Measurements from ENCODE around the gene KLHL22. TPM values are rescaled to one million over a fixed set of nuclear protein-coding genes. Genes with fewer than 3 reads are reported as not detected.
A peak's percentile ranks its signal among the peaks of the same experiment; 100 is the strongest.

KLHL22 gene
- total RNA-seq, 2 donors from 2014 or later = 45.1 to 51.3 TPM

- TF ChIP-seq, protein P1, sequence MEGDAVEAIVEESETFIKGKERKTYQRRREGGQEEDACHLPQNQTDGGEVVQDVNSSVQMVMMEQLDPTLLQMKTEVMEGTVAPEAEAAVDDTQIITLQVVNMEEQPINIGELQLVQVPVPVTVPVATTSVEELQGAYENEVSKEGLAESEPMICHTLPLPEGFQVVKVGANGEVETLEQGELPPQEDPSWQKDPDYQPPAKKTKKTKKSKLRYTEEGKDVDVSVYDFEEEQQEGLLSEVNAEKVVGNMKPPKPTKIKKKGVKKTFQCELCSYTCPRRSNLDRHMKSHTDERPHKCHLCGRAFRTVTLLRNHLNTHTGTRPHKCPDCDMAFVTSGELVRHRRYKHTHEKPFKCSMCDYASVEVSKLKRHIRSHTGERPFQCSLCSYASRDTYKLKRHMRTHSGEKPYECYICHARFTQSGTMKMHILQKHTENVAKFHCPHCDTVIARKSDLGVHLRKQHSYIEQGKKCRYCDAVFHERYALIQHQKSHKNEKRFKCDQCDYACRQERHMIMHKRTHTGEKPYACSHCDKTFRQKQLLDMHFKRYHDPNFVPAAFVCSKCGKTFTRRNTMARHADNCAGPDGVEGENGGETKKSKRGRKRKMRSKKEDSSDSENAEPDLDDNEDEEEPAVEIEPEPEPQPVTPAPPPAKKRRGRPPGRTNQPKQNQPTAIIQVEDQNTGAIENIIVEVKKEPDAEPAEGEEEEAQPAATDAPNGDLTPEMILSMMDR (IDR thresholded peaks at IDR 0.05) = no peak
- TF ChIP-seq POLR2AphosphoS5 (IDR thresholded peaks at IDR 0.05) (no peak), POLR2A (IDR thresholded peaks at IDR 0.05) (no peak)
- no peak for DNase-seq (ENCODE audit: low spot score)
- Histone ChIP-seq H3K4me3 (no peak overlapping the region), H3K9me3 (no peaks in the 10 kb centered on the region), H3K4me1 (replicated peaks) (peaks cover 15% of the 10 kb centered on the region), H3K36me3 (no peaks in the 10 kb centered on the region), H3K27ac (no peak overlapping the region), H3K27me3 (replicated peaks; ENCODE audit: insufficient read depth) (no peaks in the 10 kb centered on the region)
- WGBS = 75% methylated on average over 4 of the region's 4 CpGs
- intact Hi-C loops (cut with DNase I) = no loop called here
Observed at GRCh38 chr22:20511578-20512229, 16.1 kb upstream of the KLHL22 start.

GRCh38 chr22:20510811-20511577 is 15.4 kb upstream of the KLHL22 start:
- intact Hi-C loops (cut with DNase I) = no loop called here
- no peak overlapping the region for H3K4me3 ChIP-seq

GRCh38 chr22:20509344-20510047 is 13.9 kb upstream of the KLHL22 start:
- intact Hi-C loops (cut with DNase I) = loop anchor here (5.0 kb wide), 1 partner anchor 43 kb away; no protein-coding TSS in a partner anchor
- TF ChIP-seq POLR2AphosphoS5 (IDR thresholded peaks at IDR 0.05) = peak; percentile 54
- TF ChIP-seq POLR2A (IDR thresholded peaks at IDR 0.05) = no peak
- H3K27me3 ChIP-seq (replicated peaks; ENCODE audit: insufficient read depth) = no peaks in the 10 kb centered on the region
- DNase-seq (ENCODE audit: low spot score) = peak; percentile 67
- no peaks in the 10 kb centered on the region for H3K36me3 ChIP-seq
- no peaks in the 10 kb centered on the region for H3K9me3 ChIP-seq
- 16% methylated on average over 7 of the region's 7 CpGs for WGBS
- peak overlapping the region; percentile 93 to 94 for H3K27ac ChIP-seq
- peaks cover 15% of the 10 kb centered on the region for H3K4me1 ChIP-seq (replicated peaks)
- peak overlapping the region in 1 of 2 donors; percentile 92 for H3K4me3 ChIP-seq

More at GRCh38 chr22:20510811-20511577, 15.4 kb upstream of the KLHL22 start:
- peak overlapping the region in 1 of 2 donors; percentile 94 for H3K27ac ChIP-seq
- WGBS = 66% methylated on average over 10 of the region's 10 CpGs
- H3K4me1 ChIP-seq (replicated peaks) = peaks cover 15% of the 10 kb centered on the region
- no peaks in the 10 kb centered on the region for H3K27me3 ChIP-seq (replicated peaks; ENCODE audit: insufficient read depth)
- H3K9me3 ChIP-seq = no peaks in the 10 kb centered on the region
- TF ChIP-seq POLR2A (IDR thresholded peaks at IDR 0.05) (no peak), POLR2AphosphoS5 (IDR thresholded peaks at IDR 0.05) (no peak)
- TF ChIP-seq, protein P1 (IDR thresholded peaks at IDR 0.05) = no peak
- H3K36me3 ChIP-seq = no peaks in the 10 kb centered on the region
- no peak for DNase-seq (ENCODE audit: low spot score)

DNA sequence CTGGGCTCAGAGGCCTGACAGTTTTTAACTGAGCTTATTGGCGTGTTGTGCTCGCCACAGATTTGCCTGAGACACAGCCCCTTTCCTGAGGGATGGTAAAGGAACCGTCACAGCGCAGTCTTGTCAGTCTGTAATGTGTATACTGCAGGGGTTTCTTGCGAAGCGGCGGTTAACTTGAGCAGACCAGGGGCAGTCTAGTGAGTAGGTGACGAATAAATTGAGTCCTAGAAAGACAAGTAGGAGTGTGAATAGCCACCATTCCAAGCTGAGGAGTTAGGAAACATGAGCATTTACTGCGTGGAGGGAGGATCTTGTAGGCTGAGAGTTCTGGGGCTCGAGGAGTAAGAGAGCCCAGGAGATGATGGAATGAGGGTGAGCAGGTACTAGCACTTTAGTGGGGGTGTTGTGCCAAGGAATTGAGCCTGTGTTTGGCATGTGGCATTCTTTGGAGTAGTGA is 13.2 kb upstream of the KLHL22 start:
- intact Hi-C loops (cut with DNase I) = loop anchor here (5.0 kb wide), 1 partner anchor 43 kb away; no protein-coding TSS in a partner anchor
- TF ChIP-seq, protein P1 (IDR thresholded peaks at IDR 0.05) = no peak
- no peak for TF ChIP-seq POLR2A (IDR thresholded peaks at IDR 0.05)
- TF ChIP-seq POLR2AphosphoS5 (IDR thresholded peaks at IDR 0.05) = no peak
- 16% methylated on average over 10 of the region's 10 CpGs for WGBS
- Histone ChIP-seq H3K4me3 (peak overlapping the region; percentile 65 to 92), H3K27ac (peak overlapping the region; percentile 93 to 94), H3K9me3 (no peaks in the 10 kb centered on the region), H3K27me3 (replicated peaks; ENCODE audit: insufficient read depth) (no peaks in the 10 kb centered on the region), H3K4me1 (replicated peaks) (peaks cover 15% of the 10 kb centered on the region), H3K36me3 (no peaks in the 10 kb centered on the region)
- no peak for DNase-seq (ENCODE audit: low spot score)
